Memory B cell (primary cell): ENCODE results near the gene HOXA3.

Experiments used
- ATAC-seq: fragments of 150-1000 bp; cut with Tn5 transposase; 2 replicates; pipeline ENCODE4 v1.10.0; 2021; ENCODE audit warnings: low read depth, mild to moderate bottlenecking, moderate library complexity
- DNase-seq, 2 donors: peaks; one replicate each; pipeline ENCODE4 v3.0.0; 2022; ENCODE audit warnings: low spot score in 2 of 2
- H3K27ac Mint-ChIP-seq: one replicate; pipeline ENCODE4 v1.8.0; 2022; ENCODE audit warnings: mild to moderate bottlenecking, moderate library complexity, mixed read lengths
- H3K27me3 Mint-ChIP-seq: one replicate; pipeline ENCODE4 v1.8.0; 2022; ENCODE audit warnings: mixed read lengths
- H3K36me3 Mint-ChIP-seq: one replicate; pipeline ENCODE4 v1.8.0; 2022; ENCODE audit warnings: mild to moderate bottlenecking, mixed read lengths
- H3K4me1 Mint-ChIP-seq: one replicate; pipeline ENCODE4 v1.8.0; 2022; ENCODE audit warnings: mixed read lengths
- H3K4me3 Mint-ChIP-seq: one replicate; pipeline ENCODE4 v1.8.0; 2022; ENCODE audit warnings: mild to moderate bottlenecking, moderate library complexity, mixed read lengths
- H3K9me3 Mint-ChIP-seq: one replicate; pipeline ENCODE4 v1.8.0; 2022; ENCODE audit warnings: mixed read lengths

Gene HOXA3

DNA sequence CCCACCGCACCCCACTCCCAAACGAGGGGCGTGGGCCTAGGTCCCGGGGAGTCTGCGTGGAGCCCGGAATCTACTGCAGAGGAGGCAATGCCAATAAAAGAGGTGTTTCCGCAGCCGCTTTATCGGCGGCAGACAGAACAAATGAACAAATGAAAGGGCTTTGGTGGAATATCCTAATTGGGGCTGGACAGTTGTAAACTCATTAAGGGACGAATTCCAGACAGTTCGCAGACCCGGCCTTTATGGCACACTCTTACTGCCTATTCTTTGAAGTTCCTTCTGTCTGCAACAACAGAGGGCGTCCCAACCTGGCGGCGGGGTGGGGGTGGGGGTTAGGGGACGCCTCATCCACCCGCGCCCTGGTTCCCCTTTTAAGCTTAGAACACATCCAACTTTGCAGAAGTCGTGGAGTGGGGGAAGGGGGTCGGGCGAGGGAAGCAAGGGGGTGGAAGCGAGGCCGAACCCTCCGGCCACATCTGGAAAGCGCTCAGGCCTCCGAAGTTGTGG lies 8.9 kb upstream of the HOXA3 start:
- no peaks in the 10 kb centered on the region for H3K9me3 Mint-ChIP-seq
- H3K27ac Mint-ChIP-seq: no peak overlapping the region
- H3K4me1 Mint-ChIP-seq: peaks cover 17% of the 10 kb centered on the region
- peak; percentile 41 for ATAC-seq
- H3K4me3 Mint-ChIP-seq: peak overlapping the region; percentile 78
- peaks cover 2% of the 10 kb centered on the region for H3K36me3 Mint-ChIP-seq
- no peak for DNase-seq
- peaks cover 29% of the 10 kb centered on the region for H3K27me3 Mint-ChIP-seq

DNA sequence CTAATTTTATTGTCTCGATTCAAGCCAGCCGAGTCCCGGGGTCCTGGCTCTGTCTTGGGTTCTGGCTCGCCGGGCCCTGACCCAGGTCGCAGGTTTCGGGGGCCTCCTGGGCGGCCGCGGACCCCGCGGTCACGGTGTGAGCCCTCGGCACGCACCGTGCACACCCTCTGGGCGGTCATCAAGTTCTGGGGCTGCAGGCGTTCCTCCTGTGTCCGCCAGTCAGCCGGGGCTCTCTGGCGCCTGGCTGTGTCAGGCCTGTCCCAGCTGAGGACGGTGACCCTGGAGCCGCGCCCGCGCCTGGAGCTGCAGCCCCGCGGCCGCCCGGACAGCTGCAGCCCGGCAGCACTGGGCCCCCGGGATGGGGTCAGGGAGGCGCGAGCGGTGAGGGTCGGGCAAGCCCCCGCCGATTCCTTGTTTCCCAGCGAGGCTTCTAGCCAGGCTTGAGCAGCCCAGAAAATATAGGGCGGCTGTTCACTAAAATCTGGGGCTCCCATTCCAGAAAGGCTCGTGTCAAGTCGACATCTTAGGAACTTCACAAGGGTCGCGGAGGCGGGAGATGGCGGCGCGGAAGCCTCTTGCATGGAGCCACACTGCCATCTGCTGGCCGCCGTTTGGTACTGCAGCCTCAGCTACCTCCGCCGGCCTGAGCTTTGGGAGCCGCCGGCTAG lies 8.3 kb upstream of the HOXA3 start:
- H3K4me3 Mint-ChIP-seq: peak overlapping the region; percentile 78
- peak overlapping the region; percentile 33 for H3K27ac Mint-ChIP-seq
- DNase-seq (peak; percentile 87 to 92), ATAC-seq (peak; percentile 77)
- peaks cover 29% of the 10 kb centered on the region for H3K27me3 Mint-ChIP-seq
- peaks cover 17% of the 10 kb centered on the region for H3K4me1 Mint-ChIP-seq
- H3K36me3 Mint-ChIP-seq: peaks cover 2% of the 10 kb centered on the region
- no peaks in the 10 kb centered on the region for H3K9me3 Mint-ChIP-seq

DNA sequence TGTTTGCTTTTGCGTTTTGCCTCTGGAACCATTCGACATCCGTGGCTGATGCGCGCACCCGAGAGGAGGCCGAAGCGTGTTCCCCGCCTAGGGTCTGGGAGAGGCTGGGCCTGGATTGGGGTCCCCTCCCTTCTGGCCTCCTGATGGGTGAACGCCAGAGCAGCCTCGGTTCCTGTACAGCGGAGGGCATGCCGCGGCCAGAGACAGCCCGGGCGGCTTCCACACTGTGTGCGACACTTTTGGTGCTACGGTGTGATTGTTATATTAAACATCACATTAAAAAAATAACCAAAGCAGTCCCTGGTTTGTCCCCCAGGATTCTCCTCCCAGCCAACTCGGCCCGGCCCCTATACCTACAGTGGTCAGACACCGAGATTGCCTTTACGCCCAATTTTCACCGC lies 7.8 kb upstream of the HOXA3 start:
- peaks cover 1% of the 10 kb centered on the region for H3K9me3 Mint-ChIP-seq
- H3K27me3 Mint-ChIP-seq: peaks cover 31% of the 10 kb centered on the region
- H3K36me3 Mint-ChIP-seq: peaks cover 2% of the 10 kb centered on the region
- peak; percentile 23 for ATAC-seq
- H3K27ac Mint-ChIP-seq: peak overlapping the region; percentile 33
- peak in 1 of 2 donors; percentile 51 for DNase-seq
- H3K4me1 Mint-ChIP-seq: peaks cover 20% of the 10 kb centered on the region
- H3K4me3 Mint-ChIP-seq: peak overlapping the region; percentile 59

DNA sequence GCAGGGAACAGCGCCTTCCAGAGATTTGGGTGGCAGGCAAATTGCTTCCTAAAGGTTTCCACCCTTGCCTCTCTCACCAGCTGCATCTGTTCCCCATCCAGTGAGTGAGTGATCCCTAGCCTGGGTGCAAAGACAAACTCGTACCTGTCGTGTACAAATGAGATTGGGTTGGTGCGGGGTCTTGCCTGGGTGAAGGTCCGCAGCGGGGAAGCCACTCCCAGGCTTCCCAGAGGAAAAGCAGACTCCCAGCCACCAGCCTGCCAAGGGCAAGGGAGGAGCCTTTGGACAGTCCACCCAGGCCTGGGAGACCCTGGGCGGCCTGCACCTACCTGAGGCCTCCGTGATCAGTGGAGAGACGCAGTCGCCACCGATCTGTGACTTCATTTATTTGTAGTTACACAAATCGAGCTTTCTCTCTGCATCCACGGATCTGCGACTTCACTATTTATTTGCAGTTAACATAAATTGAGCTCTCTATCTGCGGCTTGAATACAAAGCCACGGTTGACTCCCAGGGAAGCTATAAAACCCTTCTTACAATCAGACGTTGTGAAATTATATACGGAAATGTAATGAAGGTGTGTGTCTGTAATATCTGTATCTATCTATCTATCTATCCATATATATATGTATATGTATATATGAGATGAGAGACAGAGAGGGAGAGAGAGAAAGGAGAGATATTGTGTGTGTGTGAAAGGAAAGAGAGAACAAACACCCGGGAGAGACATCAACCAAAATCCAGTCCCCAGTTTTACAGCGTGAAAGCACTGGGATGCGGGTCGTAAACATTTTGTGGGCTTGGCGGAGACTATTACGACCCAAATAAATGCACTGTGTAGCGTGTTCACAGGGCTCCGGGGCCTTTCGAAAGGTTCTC lies 7.1 kb upstream of the HOXA3 start:
- Mint-ChIP-seq H3K36me3 (peaks cover 2% of the 10 kb centered on the region), H3K4me1 (peaks cover 22% of the 10 kb centered on the region), H3K27me3 (peaks cover 35% of the 10 kb centered on the region), H3K4me3 (peak overlapping the region; percentile 61), H3K9me3 (peaks cover 1% of the 10 kb centered on the region), H3K27ac (peak overlapping the region; percentile 33)
- DNase-seq (no peak), ATAC-seq (no peak)

DNA sequence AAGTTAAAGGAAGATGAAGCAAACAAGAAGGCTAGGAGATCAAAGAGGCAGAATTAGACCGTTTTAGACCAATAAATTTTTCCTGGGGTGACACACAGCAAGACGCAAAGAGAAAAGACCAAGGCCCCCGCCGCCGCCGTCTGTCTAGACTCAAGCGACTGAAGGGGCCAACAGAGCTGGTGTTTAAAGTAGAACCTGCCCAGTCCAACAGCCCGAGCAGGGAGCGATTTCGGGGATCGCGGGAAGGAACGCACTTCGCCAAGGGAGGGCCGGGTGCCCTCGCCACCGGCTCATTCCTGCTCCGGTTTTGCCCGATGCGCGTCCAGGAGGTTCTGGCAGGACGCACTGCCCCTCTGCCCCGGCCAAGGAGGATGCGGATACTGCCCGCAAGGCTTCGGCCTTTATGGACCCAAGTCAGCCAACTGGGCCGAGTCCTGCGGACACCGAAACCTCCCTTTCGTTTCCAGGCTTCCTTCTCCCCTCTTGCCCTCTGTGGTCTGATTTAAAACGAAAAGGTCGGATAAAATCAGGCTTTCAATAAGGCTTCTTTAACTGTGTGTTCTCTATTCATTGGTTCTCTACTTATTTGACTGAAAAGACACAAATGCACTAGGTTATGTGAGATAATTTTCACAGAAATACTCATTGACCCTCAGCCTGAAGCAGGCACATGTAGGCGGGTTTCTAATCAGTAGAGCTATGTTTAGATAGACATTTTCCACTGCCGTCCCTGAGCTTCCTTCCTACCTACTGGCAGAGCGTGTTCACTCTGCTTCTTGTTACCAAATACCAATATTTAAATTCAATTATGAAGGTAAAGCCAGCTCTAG lies 6.3 kb upstream of the HOXA3 start:
- DNase-seq (no peak), ATAC-seq (no peak)
- Mint-ChIP-seq H3K27ac (peak overlapping the region; percentile 78), H3K36me3 (peaks cover 2% of the 10 kb centered on the region), H3K4me1 (peaks cover 20% of the 10 kb centered on the region), H3K9me3 (peaks cover 1% of the 10 kb centered on the region), H3K27me3 (peaks cover 38% of the 10 kb centered on the region), H3K4me3 (no peak overlapping the region)

DNA sequence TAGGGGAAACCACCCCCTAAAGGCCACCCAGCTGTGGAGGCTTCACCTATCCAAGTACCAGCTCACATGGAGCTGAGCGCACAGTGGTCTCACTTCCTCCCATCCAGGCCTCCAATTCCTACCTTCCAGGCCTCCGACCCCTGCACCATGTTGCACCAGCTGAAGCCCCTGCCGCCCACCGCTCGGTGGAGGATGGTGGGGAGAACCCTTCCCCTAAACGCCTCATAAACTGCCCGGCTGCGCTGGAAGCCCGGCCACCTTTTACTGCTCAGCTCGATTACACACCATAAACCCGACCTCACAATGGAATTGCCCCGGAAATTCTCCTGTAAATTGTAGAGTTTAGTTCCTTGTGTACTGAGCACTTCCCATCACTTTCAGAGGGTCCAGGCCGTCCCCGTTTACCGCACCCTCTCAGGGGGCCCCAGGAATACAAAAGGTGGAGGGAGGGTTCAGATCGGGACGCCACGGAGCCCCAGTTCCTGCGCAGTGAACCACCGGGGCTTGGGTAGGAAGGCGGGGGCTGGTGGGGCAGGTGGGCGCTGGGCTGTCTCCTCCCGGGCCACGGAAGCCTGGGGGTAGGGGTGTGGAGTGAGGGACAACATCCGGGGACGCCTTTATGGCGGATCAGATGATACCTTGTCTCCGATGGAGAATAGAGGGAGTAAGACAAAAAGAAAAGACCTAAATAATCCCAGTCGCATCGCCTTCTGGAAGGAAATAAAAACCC lies 5.5 kb upstream of the HOXA3 start:
- Mint-ChIP-seq H3K27me3 (peaks cover 40% of the 10 kb centered on the region), H3K4me3 (no peak overlapping the region), H3K36me3 (peaks cover 2% of the 10 kb centered on the region), H3K27ac (peak overlapping the region; percentile 78), H3K9me3 (peaks cover 1% of the 10 kb centered on the region), H3K4me1 (peaks cover 20% of the 10 kb centered on the region)
- ATAC-seq (no peak), DNase-seq (no peak)

DNA sequence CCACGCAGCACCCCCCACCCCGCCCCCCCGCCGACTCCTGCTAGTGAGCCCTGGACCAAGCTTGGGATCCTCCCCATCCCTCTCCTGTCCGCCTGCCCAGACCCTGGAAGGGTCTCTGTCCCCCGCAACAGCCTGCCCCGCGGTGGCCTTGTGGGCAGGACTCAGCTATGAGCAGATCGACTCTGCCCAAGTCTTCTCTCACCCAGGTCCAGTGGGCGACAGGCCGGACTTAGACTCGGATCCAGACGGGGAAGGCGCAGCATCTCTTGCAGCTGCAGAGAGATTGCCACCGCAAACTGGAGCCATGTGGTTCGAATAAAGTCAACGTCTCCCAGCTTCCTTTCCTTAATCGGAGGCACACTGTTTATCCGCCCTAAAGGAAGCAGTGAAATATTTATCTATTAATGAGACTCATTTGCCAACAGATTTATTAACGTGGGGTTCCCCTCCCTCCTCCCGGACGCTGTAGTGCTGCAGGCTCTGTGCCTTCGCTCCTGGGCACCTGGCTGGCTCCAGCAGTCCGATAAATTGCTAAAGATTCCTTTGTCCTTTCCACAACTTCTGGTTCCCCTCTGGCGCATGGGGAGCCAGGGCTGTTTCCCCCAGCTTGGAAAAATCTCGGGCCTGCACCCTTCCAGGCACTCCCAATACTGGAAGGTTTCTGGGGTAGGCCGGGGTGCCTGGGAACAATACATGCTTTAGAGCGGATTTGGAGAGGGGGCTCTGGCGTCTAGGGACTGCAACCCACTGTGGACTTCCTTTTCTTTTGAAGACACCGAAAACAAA lies 4.7 kb upstream of the HOXA3 start:
- no peak overlapping the region for H3K4me3 Mint-ChIP-seq
- DNase-seq (no peak), ATAC-seq (no peak)
- H3K27me3 Mint-ChIP-seq: peaks cover 41% of the 10 kb centered on the region
- peaks cover 1% of the 10 kb centered on the region for H3K9me3 Mint-ChIP-seq
- peak overlapping the region; percentile 86 for H3K27ac Mint-ChIP-seq
- peaks cover 2% of the 10 kb centered on the region for H3K36me3 Mint-ChIP-seq
- peaks cover 20% of the 10 kb centered on the region for H3K4me1 Mint-ChIP-seq

DNA sequence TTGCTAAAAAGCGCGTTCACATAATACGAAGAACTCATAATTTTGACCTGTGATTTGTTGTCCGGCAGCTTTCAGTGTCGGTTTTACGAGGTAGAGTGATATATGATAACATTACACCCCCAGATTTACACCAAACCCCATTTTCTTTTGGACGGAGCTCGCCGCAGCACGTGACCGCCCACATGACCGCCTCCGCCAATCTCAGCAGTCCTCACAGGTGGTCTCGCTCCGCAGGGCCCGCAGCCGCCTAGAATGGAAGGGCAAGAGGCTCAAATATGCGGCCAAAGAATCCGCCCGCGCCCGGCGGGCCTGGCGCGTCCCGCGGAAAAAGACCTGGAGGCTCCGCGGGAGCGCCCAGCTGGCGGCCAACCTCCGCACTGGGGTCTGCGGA lies 4.1 kb upstream of the HOXA3 start, which contains the start of gene HOXA7:
HOXA7 (minus strand) TSS at position 168 of the 391 bp plus-strand sequence; CDS start at position 38, 130 bp downstream.
- no peak for ATAC-seq
- Mint-ChIP-seq H3K9me3 (peaks cover 1% of the 10 kb centered on the region), H3K36me3 (peaks cover 2% of the 10 kb centered on the region), H3K27ac (peak within 1 kb of the TSS; percentile 86), H3K4me3 (peak within 1 kb of the TSS; percentile 3), H3K27me3 (peaks cover 47% of the 10 kb centered on the region), H3K4me1 (peaks cover 24% of the 10 kb centered on the region)
- DNase-seq: no peak

DNA sequence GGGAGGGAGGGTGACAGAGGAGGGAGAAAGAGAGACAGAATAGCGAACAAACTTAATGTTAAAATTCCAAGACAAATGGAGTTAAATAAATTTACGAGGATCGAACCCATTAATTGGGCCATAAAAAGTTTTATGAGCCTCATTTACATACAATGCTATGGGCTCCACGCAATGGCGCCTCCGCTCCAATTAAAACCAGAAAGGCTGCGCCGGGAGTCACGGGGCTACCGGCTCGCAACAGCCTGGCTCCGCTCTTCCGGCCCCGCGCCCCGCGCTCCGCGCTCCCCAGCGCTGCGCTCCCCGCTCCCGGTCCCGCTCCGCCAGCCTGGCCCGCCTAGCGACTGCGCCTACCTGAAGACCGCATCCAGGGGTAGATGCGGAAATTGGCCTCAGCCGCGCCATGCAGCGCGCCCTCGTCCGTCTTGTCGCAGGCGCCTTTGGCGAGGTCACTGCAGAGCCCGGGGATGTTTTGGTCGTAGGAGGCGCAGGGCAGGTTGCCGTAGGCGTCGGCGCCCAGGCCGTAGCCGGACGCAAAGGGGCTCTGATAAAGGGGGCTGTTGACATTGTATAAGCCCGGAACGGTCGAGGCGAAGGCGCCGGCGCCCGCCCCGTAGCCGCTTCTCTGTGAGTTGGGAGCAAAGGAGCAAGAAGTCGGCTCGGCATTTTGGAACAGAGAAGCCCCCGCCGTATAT lies 3.6 kb upstream of the HOXA3 start:
- Mint-ChIP-seq H3K4me3 (peak overlapping the region; percentile 3), H3K27ac (peak overlapping the region; percentile 46), H3K27me3 (peaks cover 47% of the 10 kb centered on the region), H3K4me1 (peaks cover 27% of the 10 kb centered on the region), H3K9me3 (peaks cover 1% of the 10 kb centered on the region), H3K36me3 (peaks cover 2% of the 10 kb centered on the region)
- ATAC-seq: no peak
- no peak for DNase-seq

DNA sequence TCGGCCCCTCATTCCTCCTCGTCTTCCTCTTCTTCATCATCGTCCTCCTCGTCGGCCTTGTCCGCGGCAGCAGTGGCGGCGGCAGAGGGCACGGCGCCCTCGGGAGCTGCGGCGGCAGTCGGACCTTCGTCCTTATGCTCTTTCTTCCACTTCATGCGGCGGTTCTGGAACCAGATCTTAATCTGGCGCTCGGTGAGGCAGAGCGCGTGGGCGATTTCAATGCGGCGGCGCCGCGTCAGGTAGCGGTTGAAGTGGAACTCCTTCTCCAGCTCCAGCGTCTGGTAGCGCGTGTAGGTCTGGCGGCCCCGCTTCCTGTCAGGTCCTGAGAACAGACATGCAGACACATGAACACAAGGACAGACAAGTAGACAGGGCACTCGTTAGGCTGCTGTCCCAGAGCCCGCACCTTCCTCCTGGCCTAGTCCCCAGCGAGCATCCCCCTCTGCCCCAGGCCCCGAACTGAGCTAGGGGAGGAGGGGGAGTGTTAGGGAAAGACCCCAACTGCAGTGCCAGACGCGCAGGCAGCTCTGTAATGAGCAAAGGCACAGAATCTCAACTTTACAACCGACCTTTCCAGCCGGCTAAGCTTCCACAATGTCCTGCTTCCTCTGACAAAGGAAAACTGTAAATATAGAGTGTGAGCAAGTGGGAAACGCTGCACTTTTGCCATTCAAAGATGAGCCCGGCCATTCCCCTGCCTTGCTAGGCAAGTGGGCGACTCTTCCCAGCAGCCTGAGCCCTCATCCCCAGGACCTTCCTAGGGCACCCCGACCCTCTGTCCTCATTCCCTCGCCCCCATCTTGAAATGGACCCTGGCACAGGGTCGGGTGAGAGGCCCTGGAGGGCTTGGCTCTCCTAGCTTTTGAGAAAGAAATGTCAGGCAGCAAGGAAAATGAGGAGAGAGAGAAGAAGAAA lies 2.8 kb upstream of the HOXA3 start:
- H3K9me3 Mint-ChIP-seq: peaks cover 1% of the 10 kb centered on the region
- H3K4me3 Mint-ChIP-seq: no peak overlapping the region
- no peak for ATAC-seq
- peaks cover 33% of the 10 kb centered on the region for H3K4me1 Mint-ChIP-seq
- peaks cover 47% of the 10 kb centered on the region for H3K27me3 Mint-ChIP-seq
- peaks cover 2% of the 10 kb centered on the region for H3K36me3 Mint-ChIP-seq
- no peak for DNase-seq
- H3K27ac Mint-ChIP-seq: peak overlapping the region; percentile 46

DNA sequence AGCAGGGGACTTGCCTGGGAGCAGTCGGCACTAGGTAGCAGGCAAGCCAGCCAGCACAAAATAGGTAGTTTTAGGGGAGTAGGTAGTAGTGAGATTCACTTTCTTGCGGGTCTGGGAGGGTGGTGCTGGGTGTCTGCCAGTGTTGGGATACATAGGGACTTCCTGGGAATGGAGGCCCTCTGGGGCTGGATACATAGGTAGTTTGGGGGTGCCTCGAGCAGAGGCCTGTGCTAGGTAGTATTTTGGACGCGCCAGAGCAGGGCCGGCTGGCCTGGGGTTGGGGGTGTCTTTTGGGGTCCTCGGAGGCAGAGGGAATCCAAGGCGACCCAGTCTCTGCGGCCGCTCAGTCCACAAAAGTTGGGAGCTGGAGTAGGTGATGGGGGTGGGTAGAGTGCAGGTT lies 2.0 kb upstream of the HOXA3 start:
- Mint-ChIP-seq H3K4me1 (peaks cover 26% of the 10 kb centered on the region), H3K4me3 (no peak overlapping the region), H3K9me3 (peaks cover 1% of the 10 kb centered on the region), H3K27me3 (peaks cover 43% of the 10 kb centered on the region), H3K36me3 (peaks cover 2% of the 10 kb centered on the region), H3K27ac (peak overlapping the region; percentile 46)
- DNase-seq (no peak), ATAC-seq (no peak)
